Activated T-cell treated with anti-CD3 and anti-CD28 coated beads, Interleukin-2, amount 50 U/mL, for 1 hour (primary cell): ENCODE data around the gene TTC9C.
"Not testable (repeated sequence)": the region's sequence is repeated elsewhere in the genome, so short reads cannot be mapped to it uniquely, and the experiment has no call there.

ENCODE experiments used
- DNase-seq: peaks from one replicate; pipeline ENCODE4 v3.0.0-alpha.2; 2020

The TTC9C gene, protein sequence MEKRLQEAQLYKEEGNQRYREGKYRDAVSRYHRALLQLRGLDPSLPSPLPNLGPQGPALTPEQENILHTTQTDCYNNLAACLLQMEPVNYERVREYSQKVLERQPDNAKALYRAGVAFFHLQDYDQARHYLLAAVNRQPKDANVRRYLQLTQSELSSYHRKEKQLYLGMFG

DNA sequence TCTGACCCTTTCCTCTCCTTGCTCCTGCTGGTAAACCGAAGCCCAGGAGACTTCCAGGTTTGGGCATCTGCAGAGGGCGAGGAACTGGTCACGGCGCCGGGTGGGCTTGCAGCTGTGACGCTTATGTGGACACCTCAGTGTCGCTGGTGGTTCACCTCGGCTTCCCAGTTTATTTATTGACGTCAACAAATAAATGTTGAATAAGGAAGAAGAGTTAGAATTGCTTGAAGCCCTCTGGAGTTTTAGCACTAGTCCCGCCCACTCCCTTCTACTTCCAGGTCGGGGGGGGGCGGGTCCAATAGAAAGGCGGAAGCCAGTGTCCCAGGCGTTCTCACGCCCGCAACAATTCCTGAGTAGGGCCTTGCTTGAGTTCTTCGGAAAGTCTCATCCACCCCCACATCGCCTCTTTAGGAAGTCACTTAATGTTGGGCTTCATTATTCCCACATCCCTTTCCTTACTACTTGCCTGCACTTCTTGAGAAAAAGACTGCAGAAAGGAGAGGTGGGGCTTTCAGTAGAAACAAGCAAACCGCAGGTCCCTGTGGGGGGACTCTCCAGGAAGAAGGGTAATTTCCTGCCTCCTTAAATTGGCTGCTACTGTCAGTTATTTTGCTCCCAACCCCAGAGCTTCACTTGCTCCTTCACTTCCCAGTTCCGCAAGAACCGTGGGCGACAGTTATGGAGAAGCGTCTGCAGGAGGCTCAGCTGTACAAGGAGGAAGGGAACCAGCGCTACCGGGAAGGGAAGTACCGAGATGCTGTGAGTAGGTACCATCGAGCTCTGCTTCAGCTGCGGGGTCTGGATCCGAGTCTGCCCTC lies at the start of gene TTC9C:
TSS of gene TTC9C (plus strand) at position 316 of the 818 bp plus-strand sequence. CDS start at position 679, 363 bp downstream.
- DNase-seq, result peak; percentile 79

DNA sequence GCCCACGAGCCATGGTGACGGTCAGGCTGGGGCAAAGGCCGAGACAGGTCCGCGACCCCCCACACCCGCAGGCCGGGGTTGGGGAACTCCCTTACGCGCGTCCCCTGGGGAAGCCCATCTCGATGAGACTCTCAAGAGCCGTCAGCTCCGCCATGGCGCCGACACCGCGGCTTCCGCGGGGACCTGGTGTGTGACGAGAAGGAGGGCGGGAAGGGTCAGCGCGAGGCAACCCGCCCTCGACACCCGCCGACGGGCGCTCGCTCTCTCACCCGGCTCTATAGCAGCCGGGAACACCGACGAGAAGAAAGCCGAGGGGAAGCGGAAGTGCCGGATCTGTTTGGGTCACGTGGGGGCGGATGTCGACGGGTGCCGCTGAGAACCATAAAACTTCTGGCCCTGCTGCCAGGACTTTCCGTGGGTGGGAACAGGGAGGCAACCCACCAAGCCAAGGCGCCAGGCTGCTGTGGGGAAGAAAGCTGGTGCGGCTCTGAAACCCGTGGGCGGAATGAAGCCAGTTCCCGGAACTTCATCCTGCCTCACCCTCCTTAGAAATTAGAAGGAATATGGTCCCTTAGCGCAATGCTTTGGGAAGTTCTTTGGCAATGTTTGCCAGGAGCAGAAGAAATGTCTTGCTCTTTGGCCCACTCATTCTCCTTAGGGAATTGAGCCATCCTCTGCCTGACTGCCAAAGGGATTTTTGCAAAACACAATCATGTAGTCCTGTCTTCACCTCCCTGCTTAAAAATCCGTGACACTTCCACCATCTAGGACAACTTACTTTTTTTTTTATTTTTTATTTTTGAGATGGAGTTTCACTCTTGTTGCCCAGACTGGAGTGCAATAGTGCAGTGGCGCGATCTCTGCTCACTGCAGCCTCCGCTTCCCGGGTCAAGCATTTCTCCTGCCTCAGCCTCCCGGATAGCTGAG lies 49.3 kb upstream of the TTC9C start, which contains the start of gene UBXN1:
TSS of gene UBXN1 (minus strand) at position 304 of the 927 bp plus-strand sequence. CDS start at position 154, 150 bp downstream.
- peak; percentile 79 for DNase-seq

DNA sequence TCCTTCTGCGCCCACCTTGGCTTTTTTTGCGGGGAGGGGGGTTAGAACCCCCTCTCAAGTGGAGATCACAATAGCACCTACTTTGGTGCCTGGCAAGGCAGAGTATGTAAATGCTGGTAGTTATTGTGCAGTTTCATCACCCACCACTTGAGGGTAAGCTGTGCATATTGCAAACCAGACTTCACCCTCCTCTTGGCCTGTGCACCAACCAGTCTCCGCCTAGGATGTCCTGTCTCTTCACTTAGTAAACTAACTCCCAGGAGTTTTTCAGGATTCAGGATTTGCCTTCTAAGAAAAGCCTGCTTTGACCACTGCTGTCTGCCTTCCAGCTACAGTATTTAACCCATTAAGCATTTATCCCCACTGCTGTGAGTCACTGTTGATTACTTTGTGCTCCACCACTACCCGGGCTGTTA lies 47.5 kb upstream of the TTC9C start:
- DNase-seq, result no peak

DNA sequence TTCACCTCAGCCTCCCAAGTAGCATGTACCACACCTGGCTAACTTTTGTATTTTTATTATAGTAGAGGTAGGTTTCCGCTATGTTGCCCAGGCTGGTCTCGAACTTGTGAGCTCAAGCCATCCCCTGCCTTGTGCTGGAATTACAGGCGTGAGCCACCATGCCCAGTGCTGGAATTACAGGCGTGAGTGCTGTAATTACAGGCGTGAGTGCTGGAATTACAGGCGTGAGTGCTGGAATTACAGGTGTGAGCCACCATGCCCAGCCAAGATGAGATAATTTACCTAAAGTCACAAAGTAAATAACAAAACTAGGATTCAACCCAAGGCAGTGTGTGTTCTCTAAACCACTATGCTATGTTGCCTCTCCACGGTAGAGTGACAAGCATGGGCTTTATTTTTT lies 45.8 kb upstream of the TTC9C start:
- no peak for DNase-seq

DNA sequence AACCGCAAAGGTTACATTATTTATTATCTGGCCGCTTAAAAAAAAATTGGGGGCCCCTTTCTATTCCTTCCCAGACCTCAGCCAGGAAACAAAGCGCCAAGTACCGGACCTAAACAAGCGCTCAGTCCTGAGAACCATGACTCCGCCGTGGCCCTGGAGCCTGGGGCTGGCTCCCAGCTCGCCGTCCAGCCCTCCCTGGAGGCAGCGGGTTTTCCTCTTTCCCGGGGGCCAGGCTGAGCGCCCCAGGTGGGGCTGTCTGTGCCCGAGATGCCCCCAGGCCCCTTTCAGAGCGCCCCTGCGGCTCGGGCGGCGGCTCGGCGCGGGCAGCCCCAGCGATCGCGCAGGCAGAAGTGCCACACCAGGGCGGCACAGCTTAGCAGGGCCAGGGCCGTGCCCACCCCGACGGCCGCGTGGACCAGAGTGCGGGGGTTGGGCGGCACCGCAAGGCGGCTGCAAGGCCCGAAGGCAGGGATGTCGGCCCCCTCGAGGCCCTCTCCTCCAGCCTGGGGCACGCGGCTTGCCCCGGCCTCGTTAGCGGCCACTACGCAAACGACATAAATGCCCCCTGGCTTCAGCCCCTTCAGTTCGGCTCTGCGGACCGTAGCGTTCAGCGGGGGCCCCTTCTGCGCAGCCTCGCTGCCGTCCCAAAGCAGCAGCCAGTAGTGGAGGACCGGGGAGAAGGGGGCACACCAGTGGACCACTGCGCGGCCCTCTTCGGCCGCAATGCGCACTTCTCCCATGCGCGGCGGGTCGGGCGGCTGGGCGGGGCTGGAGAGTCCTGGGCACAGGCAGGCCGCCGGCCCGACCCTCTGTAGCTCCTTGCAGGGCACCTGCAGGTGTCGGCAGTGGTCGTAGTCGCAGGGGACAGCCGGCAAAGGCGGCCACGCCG lies 40.5 kb upstream of the TTC9C start:
- DNase-seq, result no peak

DNA sequence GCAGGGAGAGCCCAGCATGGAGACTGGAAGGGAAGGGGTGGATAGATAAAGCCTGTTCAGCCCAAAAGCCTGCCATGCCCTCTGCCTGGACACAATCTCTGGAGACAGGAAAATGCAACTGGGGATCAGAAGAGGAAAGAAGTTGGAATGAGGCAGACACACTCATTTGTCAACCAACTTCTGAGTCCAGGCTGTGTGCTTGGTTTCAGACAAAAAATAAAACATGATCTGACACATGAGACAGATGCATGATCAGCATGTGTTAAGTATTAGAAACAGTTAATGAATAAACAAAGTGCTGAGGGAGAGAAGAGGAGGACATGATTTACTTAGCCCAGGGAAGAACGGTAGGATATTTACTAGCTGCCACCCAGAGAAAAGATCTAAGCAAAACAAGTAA lies 39.8 kb upstream of the TTC9C start:
- no peak for DNase-seq

DNA sequence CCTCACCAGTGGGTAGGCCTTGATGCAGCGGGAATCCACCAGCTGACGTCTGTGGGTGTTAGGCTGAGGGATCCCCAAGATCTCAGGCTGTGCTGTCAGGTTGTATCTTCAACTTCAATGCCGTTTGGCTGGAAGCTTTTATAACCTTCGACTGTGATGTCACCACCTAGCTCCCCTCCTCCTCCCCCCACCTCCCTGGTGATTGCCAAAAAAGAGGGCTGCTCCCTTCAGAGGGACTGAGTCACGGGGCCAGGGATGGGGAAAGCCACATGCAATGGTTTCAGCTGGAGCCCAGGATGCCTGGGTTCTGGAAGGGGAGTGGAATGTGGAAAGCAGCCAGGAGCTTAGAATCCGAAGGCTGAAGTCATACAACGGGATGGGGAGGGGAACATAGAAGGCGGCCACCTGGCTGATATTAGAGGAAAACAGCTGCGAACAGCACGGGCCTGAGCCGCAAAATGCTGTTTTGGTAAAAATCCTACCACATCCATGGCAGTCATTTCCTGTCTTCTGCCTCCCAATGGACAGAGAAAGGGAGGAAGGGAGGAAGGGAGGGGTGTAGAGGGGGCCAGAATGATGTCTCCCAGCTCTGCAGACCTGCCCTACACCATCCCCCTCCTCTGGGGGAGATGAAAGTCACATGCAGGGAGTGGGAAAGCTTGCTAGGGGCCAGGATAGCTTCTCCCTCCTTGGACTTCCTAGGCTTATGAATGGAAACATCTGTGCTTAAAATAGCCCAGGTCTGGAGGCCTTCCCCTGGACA lies 38.7 kb upstream of the TTC9C start, which contains the start of gene LRRN4CL:
TSS of gene LRRN4CL (minus strand) at position 110 of the 763 bp plus-strand sequence. CDS start 1,022 bp downstream, outside the sequence.
- DNase-seq, result no peak

DNA sequence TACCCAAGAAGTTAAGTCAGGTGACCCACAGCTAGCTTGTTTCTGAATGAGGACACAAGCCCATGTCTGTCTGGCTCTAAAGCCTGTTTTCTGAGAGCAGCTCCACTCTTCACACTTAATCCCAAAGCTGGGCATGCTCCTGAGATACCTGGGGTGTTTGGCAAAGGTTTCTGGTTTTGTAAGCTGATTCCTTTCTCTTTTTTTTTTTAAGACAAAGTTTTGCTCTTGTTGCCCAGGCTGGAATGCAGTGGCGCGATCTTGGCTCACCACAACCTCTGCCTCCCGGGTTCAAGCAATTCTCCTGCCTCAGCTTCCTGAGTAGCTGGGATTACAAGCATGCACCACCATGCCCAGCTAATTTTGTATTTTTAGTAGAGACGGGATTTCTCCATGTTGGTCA lies 34.7 kb upstream of the TTC9C start:
- not testable (repeated sequence) for DNase-seq

DNA sequence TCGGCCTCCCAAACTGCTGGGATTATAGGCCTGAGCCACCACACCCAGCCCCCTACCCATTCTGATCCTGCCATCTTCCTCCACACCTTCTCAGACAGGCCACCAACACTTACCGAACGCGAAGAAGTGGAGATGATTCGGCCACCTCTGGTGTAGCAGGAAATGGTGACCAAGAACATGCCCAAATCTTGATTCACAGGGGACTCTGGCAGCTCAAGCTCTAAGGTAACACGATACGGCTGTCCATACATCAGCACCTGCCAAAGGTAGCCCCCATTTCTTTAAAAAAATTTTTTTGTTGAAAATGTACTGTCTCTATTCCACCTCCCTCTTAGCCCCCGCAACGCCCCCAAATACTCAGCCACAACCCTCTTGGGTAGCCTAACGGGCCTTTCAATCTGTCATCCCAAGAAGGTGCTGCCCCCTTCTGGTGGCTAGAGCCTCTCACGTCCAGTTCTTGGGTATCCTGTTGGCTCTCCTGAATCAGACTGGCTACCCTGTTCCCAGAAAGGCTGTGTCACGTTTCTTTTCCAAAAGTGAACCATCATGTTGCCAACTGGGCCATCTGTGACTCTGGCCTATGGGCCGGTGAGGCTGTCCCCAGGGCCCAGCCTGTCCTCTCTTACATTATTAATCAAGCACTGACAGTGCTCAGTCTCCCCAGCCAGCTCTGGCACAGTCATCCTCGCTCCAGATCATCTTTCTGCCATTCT lies 33.7 kb upstream of the TTC9C start:
- DNase-seq, result peak; percentile 74

DNA sequence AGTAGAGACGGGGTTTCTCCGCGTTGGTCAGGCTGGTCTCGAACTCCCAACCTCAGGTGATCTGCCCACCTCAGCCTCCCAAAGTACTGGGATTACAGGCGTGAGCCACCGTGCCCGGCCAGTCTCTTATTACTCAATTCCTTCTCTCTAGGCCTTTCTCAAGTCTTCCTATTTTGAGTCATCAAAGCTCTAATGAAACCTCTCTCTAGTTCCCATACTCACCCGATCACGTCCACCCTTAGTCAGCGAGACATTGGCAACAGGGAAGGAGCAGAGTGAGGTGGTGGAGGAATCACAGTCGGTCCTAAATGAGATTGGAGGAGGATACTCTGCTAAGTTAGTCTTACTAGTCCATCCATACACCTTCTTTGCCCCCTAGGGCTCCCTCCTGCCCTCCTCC lies 26.0 kb upstream of the TTC9C start:
- no peak for DNase-seq

DNA sequence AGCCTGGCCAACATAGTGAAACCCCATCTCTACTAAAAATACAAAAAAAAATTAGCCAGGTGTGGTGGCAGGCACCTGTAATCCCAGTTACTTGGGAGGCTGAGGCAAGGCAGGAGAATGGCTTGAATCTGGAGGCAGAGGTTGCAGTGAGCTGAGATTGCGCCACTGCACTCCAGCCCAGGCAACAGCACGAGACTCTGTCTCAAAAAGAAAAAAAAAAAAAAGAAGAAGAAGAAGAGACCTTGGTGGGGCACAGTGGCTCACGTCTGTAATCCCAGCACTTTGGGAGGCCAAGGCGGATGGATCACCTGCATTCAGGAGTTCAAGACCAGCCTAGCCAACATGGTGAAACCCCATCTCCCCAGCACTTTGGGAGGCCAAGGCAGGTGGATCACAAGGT lies 24.4 kb upstream of the TTC9C start:
- not testable (repeated sequence) for DNase-seq

DNA sequence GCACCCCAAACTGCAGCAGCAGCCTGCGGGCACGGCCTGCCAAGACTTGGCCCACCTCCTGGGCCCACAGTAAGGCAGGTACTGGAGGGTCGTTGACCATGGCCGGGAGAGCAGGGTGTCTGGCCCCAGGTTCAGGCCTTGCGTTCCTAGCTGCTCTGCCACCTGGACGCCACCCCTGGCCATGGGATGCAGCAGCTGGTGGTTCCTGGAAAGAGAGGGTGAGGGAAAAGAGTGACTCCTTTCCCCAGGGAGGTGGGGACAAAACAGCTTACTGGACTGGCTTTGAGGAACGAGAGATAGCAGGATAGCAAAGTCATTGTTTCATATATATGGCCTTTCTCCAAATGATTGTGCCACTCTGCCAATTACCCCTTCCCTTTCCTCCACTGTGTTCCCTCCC lies 22.9 kb upstream of the TTC9C start:
- no peak for DNase-seq

DNA sequence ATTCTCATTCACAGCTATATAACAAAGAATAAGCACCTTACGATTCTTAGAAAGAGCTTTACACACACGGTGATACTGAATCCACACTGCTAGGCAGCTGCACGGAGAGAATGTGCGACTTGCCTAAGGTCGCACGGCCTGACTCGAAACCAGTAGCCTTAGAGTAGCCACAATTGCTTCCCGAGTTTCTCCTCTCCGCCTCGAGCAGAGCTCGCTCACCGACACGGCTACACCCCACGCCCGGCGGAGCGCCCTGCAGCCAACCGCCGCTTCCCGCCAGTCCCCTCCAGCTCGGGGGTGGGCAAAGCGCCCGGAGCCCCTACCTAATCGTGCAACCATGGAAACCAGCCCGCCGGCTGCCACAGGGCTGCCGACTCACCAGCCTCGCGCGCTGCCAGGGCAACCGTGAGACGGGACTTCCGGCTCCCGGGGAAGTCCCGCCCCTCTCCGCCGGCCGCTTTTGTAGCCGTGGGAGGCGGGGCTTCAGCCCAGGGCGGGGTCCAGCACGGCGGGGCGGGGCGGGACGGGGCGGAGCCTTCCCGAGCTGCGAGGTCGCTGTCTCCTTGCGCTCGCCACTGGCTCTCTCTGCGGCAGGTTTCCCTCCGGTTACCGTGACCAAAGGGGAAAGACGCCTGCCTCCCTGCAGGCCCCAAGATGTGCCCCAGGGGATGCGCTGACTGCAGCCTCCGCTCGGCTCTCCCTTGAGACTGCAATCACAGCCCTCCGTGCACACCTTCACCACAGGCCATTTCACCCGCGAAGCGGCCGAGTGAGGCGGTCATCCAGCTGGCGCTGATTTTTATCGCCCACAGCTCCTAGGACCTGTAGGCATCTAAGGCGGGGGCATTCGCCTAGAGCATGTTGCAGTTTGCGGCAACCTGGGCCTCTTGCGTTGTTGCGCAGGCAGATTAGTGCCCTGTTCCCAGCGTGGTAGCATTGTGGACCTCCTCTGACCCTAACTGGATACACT lies 22.1 kb upstream of the TTC9C start:
- DNase-seq, result peak; percentile 96

DNA sequence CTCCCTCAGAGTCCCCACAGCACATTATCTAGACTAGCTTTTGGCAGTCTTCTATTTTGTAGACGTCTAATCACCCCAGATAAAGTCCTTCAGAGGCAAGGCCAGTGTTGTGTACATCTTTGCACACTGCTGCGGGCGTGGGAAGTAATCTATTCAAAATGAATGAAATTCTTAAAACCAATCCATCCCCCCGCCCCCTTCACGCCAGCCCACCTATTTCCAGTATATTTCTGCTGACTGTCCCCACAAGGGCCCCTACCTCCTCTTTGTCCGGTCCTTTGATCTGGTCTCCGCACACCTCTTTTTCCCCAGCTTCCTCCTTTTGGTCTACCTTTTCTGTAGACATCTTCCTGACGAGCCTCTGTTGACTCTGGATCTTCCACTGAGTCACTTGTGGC lies 21.4 kb upstream of the TTC9C start:
- DNase-seq, result no peak

DNA sequence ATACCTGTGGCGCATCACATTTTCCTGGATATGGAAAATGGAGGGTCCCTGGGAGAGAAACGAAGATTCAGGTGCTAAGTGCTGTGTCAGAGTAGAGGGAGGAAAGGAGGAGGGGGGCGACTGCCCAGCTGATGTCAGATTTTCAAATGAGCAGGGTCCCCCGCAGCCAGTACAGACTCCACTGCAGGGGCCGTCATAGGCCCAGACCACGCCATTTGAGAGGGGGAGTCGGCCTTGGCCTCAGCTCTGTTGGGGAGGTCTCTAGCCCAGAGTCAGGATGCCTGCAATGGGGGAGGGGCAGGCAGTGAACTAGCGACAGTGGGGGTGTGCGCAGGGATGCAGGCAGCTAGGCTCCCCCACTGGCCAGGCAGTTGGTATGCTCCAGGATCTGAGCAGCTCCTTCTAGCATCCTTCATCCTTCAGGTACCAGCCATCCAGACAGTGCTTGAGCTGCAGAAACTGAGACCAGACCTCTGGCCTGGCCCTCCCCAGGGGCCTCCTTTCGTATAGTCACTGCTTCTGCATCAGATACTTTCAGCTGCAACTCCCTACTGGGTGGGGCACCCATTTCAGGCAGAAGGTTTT lies 20.9 kb upstream of the TTC9C start, which contains the start of the genes BSCL2 and GNG3:
TSS of gene BSCL2 (minus strand) at position 148 of the 585 bp plus-strand sequence. CDS start 229 bp downstream, outside the sequence.
TSS of gene GNG3 (plus strand) at position 400 of the 585 bp plus-strand sequence. CDS start 620 bp downstream, outside the sequence.
- no peak for DNase-seq

DNA sequence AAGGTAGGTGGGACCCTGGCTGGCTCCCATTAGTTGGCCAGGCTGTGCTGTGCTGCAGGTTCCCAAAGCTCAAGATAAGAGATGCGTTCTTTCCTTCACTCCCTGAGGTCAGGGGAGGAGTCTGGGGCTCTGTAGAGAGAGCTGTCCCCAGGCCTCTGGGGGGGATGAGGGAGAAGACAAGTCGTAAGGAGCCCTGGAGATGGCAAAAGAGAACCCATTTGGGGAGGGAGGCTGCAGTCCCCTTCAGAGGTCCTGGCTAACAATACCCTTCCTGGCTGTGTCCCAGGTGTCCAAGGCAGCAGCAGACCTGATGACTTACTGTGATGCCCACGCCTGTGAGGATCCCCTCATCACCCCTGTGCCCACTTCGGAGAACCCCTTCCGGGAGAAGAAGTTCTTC lies 19.9 kb upstream of the TTC9C start:
- DNase-seq, result peak; percentile 23

DNA sequence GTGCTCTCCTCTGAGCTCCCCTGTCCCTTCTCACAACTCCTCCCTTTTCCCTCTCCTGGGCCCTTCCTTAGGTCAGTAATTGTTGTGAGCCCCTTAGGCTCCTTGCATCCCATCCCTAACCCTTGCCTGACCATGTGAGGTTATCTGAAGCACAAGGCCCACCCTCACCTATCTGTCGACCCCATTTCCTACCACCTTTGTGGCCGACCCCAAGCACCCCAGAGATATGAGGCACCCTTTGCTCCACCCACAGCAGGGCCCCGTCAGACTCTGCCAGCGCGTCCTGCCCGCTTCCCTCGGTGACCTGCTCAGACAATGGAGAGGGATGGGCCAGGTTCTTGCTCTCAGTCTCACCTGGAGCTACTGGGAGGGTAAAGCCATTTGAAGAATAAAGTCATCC lies 19.5 kb upstream of the TTC9C start:
- peak; percentile 63 for DNase-seq

DNA sequence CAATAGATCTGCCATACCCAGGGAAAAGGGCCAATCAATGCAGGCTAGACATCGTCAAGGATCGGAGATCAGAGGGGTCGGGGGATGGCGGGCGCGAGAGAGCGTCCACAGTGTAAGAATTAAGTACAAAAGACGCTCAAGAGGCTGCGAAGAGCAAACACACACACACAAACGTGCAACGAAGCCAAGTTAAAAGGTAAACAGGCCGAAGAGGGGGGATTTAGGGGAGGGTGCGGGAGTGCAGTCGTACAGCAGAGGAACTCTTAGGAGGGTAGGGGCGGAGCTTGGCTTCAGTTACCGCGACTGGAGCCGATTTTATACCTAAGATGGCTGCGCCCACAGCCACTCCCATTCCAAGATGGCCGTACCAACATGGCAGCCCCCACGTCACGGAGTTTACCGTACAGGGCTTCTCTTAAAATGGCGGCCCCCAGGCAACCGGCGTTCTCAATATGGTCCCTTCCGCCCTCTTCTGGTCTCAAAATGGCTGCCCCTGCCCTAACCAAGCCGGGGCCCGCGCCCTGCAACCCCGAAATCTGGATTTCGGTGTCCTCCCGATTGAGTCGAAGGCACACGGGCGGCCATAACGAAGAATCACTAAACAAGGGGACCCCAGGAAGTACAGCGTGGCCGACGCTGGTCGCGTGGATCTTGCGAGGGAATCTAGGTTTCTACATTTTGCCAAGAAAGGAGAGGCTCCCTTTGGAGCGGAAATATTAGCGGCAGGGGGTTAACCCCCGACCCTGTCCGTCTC lies 18.9 kb upstream of the TTC9C start:
- peak; percentile 95 for DNase-seq
